OCI-LY1 (cell line): ENCODE data around the gene CANT1.

Source experiments
- CTCF ChIP-seq: fragments of 200-600 bp; sonication (generic), shearing (Covaris generic); IDR thresholded peaks from 2 replicates; pipeline ENCODE4 v1.5.1; 2017; ENCODE audit warnings: mild to moderate bottlenecking, antibody characterized with exemption, low read length, moderate library complexity, mixed read lengths
- EZH2 ChIP-seq: fragments of 200-600 bp; sonication (generic), shearing (Covaris generic); IDR thresholded peaks from 2 replicates; pipeline ENCODE4 v1.8.0; 2017; ENCODE audit warnings: borderline replicate concordance, mixed run types, mild to moderate bottlenecking, antibody characterized with exemption, low read length, moderate library complexity, mixed read lengths

- TF ChIP-seq CTCF (peak; percentile 84), EZH2 (no peak)
Observed at GRCh38 chr17:79042421-79043190, 33.0 kb upstream of the CANT1 start.
